T-helper 2 cell treated with Interferon-gamma antibody and Interleukin-4, amounts not matched to agents 5 μg/mL and 100 μg/mL, for 36 hours (primary cell): Measurements from ENCODE around the gene ANKRD11.

Source experiments
- DNase-seq: peaks from one replicate; pipeline ENCODE4 v3.0.0; 2021; ENCODE audit warnings: low spot score
- H3K27ac Mint-ChIP-seq: one replicate; pipeline ENCODE4 v1.8.0; 2021; ENCODE audit warnings: mild to moderate bottlenecking, mixed read lengths
- H3K27me3 Mint-ChIP-seq: one replicate; pipeline ENCODE4 v1.8.0; 2021; ENCODE audit warnings: low read depth, mixed read lengths
- H3K36me3 Mint-ChIP-seq: one replicate; pipeline ENCODE4 v1.8.0; 2021; ENCODE audit warnings: low read depth, mixed read lengths
- H3K4me1 Mint-ChIP-seq: one replicate; pipeline ENCODE4 v1.8.0; 2021; ENCODE audit warnings: low read depth, mixed read lengths
- H3K4me3 Mint-ChIP-seq: one replicate; pipeline ENCODE4 v1.8.0; 2022; ENCODE audit warnings: mild to moderate bottlenecking, moderate library complexity, mixed read lengths
- H3K9me3 Mint-ChIP-seq: one replicate; pipeline ENCODE4 v1.8.0; 2021; ENCODE audit warnings: mixed read lengths

ANKRD11 gene

DNA sequence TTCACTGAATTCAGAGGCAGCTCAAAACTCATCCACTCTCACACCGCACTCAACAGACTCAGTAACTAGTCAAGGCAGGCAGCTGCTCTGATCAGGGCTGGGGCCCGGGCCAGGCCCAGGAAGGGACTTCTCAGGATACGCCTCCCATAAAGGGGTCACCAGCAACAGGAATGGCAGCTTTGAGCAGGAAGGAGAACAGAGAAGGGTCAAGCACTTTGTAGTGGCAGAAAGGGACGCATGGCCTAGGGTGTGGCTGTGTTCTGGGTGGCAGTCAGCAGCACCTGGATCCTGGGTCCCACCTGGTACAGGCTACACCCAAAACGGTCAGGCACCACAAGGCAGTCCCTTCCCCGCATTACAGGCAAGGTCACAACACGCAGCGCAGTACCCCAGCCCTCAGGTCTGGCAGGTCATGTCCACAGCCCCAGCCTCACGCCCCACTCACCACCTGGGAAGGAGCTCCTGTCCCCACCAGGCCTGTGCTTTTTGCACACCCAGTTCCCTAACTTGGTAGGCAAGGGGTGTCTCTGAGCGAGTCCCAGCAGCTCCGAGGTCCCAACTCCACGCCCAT lies 173.2 kb downstream of the ANKRD11 start:
- peaks cover 36% of the 10 kb centered on the region for H3K36me3 Mint-ChIP-seq
- DNase-seq = no peak
- no peaks in the 10 kb centered on the region for H3K9me3 Mint-ChIP-seq
- peak overlapping the region; percentile 83 for H3K4me3 Mint-ChIP-seq
- H3K27me3 Mint-ChIP-seq = no peaks in the 10 kb centered on the region
- H3K4me1 Mint-ChIP-seq = peaks cover 74% of the 10 kb centered on the region
- H3K27ac Mint-ChIP-seq = peak overlapping the region; percentile 99

DNA sequence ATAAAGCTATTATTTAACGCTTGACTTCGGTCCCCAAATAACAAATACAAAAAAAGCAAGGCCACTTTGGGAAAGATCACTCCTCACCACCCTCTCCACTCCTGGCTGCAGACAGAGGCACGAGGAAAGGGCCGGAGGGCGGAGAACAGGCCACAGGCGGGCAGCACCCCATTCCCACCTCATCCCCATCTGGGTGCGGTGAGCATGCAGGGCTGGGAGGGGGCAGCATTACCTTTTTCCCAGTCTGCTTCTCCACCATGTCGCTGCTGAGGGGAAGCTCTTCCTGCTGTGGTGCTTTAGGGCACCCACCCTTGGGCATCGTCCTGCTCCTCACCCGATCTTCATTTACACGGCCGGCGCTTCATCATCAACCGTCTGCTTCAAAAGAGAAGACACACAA lies 173.7 kb downstream of the ANKRD11 start:
- H3K9me3 Mint-ChIP-seq = no peaks in the 10 kb centered on the region
- no peak for DNase-seq
- no peaks in the 10 kb centered on the region for H3K27me3 Mint-ChIP-seq
- peaks cover 39% of the 10 kb centered on the region for H3K36me3 Mint-ChIP-seq
- H3K4me3 Mint-ChIP-seq = peak overlapping the region; percentile 83
- peak overlapping the region; percentile 99 for H3K27ac Mint-ChIP-seq
- H3K4me1 Mint-ChIP-seq = peaks cover 70% of the 10 kb centered on the region

DNA sequence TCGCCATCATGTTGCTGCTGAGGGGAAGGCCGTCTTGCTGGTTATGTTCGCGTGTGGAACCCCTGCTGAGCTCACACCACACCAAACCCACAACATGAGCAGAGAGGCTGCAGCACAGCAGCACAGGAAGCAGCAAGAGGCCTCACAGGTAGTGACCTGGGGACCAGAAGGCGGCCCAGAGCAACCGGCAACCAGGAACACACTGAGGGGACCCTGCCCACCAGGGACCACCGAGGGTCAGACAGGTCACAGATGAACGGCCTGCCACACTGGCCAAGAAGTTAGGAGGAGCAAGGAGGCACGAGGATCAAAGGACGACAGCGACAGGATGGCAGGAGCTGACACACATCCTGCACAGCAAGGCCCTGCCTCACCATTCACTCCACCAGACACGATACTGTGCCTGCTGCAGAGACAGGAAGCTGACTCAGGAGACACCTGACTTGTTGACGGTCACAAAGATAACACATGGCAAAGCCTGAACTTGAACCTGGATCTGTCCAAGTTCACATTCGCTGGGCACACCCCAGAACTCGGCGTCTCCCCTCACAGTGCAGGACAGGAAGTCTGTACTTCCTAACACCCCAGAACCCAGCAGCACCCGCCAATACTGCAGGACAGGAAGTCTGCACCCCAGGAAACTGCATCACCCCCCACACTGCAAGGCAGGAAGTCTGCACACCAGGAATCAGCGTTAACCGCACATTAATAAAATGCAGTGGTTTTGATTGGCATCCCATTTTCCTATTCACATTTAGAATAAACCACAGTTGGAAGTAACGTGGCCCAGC lies 174.4 kb downstream of the ANKRD11 start:
- peak; percentile 77 for DNase-seq
- peaks cover 69% of the 10 kb centered on the region for H3K4me1 Mint-ChIP-seq
- H3K27me3 Mint-ChIP-seq = no peaks in the 10 kb centered on the region
- peaks cover 43% of the 10 kb centered on the region for H3K36me3 Mint-ChIP-seq
- H3K4me3 Mint-ChIP-seq = peak overlapping the region; percentile 83
- no peaks in the 10 kb centered on the region for H3K9me3 Mint-ChIP-seq
- H3K27ac Mint-ChIP-seq = peak overlapping the region; percentile 99

DNA sequence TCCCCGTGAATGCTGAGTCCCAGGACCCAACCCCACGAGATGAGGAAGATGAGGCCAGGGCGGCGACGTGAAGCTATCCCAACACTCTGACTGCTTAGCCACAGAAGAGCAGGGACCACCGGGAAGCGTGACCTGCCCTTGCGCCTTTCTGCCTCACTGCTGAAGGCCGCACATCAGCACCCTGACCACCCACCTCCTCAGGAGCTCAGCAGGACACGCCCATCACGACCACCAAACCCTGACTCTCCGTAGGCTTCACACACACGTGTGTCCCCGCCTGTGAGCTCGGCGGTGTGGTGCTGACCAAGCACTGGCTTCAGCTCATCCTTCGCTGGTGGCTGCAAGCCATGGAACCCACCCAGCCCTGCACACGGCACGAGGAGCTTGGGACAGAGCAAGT lies 175.1 kb downstream of the ANKRD11 start:
- H3K36me3 Mint-ChIP-seq = peaks cover 45% of the 10 kb centered on the region
- no peaks in the 10 kb centered on the region for H3K9me3 Mint-ChIP-seq
- DNase-seq = no peak

DNA sequence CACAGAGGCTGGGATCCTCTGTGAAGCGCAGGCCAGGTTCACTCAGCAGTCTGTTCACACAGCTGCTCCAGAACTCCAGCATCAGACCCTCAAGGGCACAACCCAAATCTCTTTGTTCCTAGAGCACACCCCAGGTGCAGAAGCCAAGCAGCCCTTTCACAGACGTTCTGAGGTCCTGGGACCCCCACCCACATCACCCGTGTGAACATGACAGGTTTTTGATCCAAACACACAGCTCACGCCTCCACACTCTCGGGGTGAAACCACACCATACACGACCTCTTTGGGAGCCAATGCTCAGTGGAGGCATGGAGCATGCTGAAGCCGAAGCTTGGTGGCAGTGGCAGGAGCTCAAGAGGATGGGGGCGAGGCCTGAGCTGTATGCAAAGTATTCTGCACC lies 175.5 kb downstream of the ANKRD11 start:
- Mint-ChIP-seq H3K4me3 (peak overlapping the region; percentile 83), H3K27ac (peak overlapping the region; percentile 99), H3K27me3 (no peaks in the 10 kb centered on the region), H3K9me3 (no peaks in the 10 kb centered on the region), H3K36me3 (peaks cover 49% of the 10 kb centered on the region), H3K4me1 (peaks cover 68% of the 10 kb centered on the region)
- no peak for DNase-seq

More for the DNA sequence above, 175.1 kb downstream of the ANKRD11 start:
- H3K4me3 Mint-ChIP-seq = peak overlapping the region; percentile 83
- H3K4me1 Mint-ChIP-seq = peaks cover 69% of the 10 kb centered on the region
- peak overlapping the region; percentile 99 for H3K27ac Mint-ChIP-seq
- no peaks in the 10 kb centered on the region for H3K27me3 Mint-ChIP-seq

DNA sequence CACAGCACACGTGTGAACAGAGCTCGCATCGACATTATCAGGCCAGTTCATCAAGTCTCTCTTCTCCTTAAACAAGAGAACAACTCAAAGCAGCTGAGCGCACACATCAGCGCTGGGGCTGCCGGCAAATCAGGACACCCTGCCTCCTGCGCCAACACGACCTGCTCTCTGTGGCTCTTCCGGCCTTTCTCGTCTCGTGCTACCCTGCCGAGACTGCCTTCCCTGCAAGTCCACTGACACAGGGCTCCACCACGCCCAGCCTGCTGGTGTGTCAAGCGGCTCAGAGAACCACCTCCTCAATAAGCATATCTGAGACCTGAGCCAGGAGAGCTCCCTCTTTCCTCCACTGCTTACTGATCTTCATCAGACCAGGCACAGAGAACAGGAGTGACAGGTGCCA lies 176.0 kb downstream of the ANKRD11 start:
- no peak for DNase-seq
- Mint-ChIP-seq H3K36me3 (peaks cover 51% of the 10 kb centered on the region), H3K27me3 (no peaks in the 10 kb centered on the region), H3K4me3 (peak overlapping the region; percentile 83), H3K27ac (peak overlapping the region; percentile 99), H3K4me1 (peaks cover 66% of the 10 kb centered on the region), H3K9me3 (no peaks in the 10 kb centered on the region)

DNA sequence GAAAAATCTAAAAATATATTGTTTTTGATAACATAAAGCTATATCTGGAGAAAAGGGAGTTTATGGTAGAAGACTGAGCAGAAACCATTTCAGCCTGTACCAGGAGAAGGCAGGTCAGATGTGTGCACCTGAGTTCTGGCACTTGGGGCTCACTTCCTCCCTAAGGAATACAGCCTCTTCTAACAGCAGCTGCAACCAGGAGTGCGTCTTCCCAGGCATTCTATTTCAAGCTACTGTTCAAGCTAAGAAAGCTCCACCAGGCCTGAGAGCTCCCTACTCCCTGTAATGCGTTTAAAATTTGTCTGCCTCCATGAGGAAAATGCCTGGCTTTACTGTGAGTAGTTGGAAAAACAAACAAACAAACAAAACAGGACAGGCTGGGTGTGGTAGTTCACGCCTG lies 176.8 kb downstream of the ANKRD11 start:
- Mint-ChIP-seq H3K4me1 (peaks cover 67% of the 10 kb centered on the region), H3K4me3 (peak overlapping the region; percentile 83), H3K36me3 (peaks cover 48% of the 10 kb centered on the region)

DNA sequence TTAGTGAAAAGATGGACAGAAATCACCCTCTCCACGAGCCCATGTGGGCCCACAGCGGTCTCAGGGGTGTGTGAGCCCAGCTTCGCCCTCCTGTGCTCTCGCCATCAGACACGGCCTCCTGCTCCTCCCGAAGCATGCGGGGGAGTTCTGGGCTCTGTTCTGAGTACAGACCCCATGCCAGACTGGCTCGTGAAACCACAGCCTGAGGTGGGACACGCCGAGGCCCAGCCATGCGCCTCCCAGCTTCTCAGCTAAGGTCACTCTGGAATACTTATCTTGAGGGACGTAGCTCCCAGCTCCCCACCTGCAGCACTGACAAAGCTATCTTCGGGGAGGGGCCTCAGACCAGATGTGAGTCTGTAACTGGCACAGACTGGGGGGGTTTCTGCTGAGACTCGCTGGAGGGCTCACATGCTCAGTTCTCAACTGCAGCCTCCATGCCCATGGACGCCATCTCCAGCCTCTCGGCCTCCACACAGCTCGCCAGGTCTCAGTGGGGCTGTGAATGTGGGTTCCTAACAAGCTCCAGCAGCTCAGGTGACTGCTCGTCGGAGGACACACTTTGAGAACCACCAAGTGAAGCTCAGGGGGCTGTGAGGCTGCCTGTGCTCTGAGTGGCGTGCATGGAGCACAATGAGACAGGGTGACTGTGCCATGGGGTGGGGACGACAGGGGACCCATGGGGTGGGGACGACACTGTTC lies 177.6 kb downstream of the ANKRD11 start:
- H3K9me3 Mint-ChIP-seq = no peaks in the 10 kb centered on the region
- H3K27ac Mint-ChIP-seq = peak overlapping the region; percentile 24
- no peak overlapping the region for H3K4me3 Mint-ChIP-seq

More for the DNA sequence above, 176.8 kb downstream of the ANKRD11 start:
- Mint-ChIP-seq H3K27me3 (no peaks in the 10 kb centered on the region), H3K27ac (peak overlapping the region; percentile 99), H3K9me3 (no peaks in the 10 kb centered on the region)
- no peak for DNase-seq

DNA sequence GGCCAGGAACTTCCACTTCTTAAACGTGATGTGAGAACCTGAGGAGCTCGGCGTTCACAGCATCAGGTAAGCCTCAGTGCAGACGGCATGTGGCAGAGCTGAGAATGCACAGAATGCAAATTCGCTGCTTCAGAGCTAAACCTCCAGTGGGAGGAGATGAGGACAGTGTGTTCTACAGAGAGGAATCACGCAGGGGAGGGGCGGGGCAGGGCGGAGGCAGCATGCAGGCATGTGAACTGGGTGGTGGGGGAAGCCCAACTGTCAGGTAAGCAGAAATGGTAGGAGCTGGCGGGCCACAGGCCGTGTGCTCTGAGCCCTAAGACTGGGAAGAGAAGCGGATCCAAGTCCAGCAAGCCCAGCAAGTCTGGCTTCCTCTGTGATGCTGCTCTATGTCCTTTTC lies 178.2 kb downstream of the ANKRD11 start:
- Mint-ChIP-seq H3K27me3 (no peaks in the 10 kb centered on the region), H3K27ac (peak overlapping the region; percentile 16), H3K4me1 (peaks cover 62% of the 10 kb centered on the region), H3K9me3 (no peaks in the 10 kb centered on the region), H3K4me3 (no peak overlapping the region), H3K36me3 (peaks cover 49% of the 10 kb centered on the region)
- DNase-seq = no peak

More for the DNA sequence above, 177.6 kb downstream of the ANKRD11 start:
- DNase-seq = no peak
- Mint-ChIP-seq H3K4me1 (peaks cover 65% of the 10 kb centered on the region), H3K27me3 (no peaks in the 10 kb centered on the region), H3K36me3 (peaks cover 45% of the 10 kb centered on the region)

DNA sequence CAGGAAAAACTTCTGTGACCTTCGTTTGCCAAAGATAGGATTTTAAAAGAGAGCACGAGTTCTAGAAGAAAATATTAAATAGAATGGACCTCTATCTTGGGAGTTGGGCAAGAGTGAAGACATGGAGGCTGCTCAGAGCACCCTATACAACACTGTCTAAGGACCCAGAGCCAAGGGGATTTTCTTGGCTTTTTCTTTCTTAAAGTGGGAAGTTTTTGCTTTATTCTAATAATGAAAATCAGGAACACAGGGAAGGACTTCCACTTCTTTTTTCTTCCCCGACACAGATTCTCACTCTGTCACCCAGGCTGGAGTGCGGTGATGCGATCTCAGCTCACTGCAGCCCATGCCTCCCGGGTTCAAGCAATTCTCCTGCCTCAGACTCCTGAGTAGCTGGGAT lies 178.7 kb downstream of the ANKRD11 start:
- Mint-ChIP-seq H3K4me3 (no peak overlapping the region), H3K4me1 (peaks cover 60% of the 10 kb centered on the region), H3K36me3 (peaks cover 48% of the 10 kb centered on the region), H3K27ac (peak overlapping the region; percentile 64), H3K27me3 (no peaks in the 10 kb centered on the region), H3K9me3 (no peaks in the 10 kb centered on the region)
- DNase-seq = no peak

DNA sequence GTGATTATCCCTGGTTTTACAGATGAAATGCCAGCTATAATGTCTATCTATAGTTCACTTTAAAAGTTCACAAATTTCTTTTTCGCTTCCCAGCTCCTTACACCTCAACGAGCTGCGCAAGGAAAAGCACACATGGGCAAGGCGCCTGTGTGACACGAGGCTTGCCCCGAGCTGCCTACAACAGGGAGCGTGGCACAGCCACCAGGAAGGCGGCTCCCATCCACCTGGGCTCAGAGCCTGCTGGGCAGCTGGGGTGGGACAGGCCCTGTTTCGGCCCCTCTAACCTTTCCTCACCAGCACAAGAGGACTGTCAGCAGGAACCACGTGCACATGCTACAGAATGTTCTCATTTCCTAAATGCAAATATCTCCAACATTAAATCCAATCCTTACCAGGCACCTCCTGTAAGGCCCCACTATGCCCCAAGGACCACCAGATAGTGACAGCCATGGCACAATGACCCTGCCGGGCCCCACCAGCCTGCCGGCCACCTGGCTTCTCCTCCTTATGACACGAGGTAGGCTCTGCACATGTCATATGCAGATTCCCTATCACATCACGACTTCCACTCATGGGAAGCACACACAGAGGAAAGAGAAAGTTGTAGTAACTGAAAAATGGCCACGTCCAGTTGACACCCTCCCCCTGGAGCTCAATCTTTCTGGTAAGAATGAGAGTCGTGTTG lies 180.8 kb downstream of the ANKRD11 start:
- Mint-ChIP-seq H3K4me1 (peaks cover 40% of the 10 kb centered on the region), H3K9me3 (no peaks in the 10 kb centered on the region), H3K36me3 (peaks cover 38% of the 10 kb centered on the region), H3K4me3 (no peak overlapping the region), H3K27me3 (no peaks in the 10 kb centered on the region), H3K27ac (no peak overlapping the region)
- no peak for DNase-seq

DNA sequence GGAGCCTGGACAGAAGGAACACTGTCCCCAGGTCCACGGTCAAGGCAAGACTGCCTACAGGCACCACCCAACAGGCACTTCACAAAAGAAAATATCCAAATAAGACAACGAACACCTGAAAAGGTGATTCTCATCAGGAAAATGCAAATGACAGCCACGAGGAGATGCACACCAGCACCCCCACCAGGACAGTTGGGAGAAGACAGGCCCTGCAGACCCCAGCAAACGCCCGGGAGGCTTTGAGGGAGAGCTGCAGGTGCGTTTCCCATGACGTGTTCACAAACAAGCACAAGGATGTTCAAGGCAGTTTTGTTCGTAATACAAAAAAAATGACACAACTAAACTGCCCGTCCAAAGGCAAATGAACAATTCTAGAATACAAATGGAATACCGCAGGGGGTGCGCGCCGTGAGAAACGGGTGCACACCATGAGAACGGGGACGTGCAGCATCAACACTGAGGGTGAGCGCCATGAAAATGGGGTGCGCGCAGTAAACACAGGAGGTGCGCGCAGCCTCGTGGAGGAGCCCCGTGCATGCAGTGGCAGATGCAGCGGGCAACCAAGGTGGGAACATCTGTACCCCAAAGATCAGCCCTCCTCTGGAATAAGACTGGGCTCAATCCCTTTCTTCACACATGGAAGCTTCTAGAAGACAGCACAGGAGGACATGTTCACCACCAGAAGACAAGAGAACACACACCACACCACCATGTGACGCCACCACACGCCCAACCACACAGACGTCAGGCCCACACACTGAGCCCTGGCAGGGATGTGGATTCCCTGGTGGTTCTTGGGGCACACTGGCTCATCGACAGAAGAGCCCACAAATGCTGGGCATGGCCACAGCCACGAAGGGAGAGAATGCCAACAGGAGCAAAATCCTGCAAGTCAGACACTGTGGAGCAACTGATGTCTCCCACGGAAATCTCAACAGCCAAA lies 181.7 kb downstream of the ANKRD11 start:
- Mint-ChIP-seq H3K27ac (peak overlapping the region; percentile 78), H3K27me3 (no peaks in the 10 kb centered on the region), H3K4me1 (peaks cover 36% of the 10 kb centered on the region), H3K4me3 (no peak overlapping the region), H3K9me3 (no peaks in the 10 kb centered on the region), H3K36me3 (peaks cover 39% of the 10 kb centered on the region)
- no peak for DNase-seq

DNA sequence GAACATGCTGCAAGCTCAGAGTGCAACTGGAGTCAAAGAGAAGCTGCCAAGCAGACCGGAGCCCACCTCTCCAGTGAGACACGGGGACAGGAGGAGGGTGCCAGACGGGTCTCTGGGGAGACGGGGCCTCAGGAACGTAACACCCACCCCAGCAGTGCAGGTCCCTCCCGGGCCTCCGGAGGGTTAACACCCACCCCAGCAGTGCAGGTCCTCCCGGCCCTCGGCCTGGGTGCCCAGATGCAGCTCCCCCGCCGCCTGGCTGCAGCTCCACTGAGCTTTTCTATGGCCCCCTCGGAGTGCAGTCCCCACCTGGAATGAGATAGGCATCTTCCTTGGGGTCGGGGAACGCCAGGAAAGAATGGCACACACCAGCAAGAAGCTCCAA lies 182.9 kb downstream of the ANKRD11 start:
- Mint-ChIP-seq H3K4me1 (peaks cover 36% of the 10 kb centered on the region), H3K9me3 (no peaks in the 10 kb centered on the region), H3K27ac (no peak overlapping the region), H3K27me3 (no peaks in the 10 kb centered on the region), H3K36me3 (peaks cover 47% of the 10 kb centered on the region), H3K4me3 (no peak overlapping the region)
- DNase-seq = no peak
